ENCODE results near the gene MAP1LC3B. TPM values are rescaled to one million over a fixed set of nuclear protein-coding genes. Genes with fewer than 3 reads are reported as not detected.

Gene MAP1LC3B
- total RNA-seq, 1 donor from 2014 or later, result 58.9 TPM

GRCh38 chr16:87380403-87380802 lies 11.7 kb upstream of the MAP1LC3B start:
- intact Hi-C loops (cut with micrococcal nuclease), result loop anchor here (5.0 kb wide), 1 partner anchor 1828 kb away; no protein-coding TSS in a partner anchor

GRCh38 chr16:87380881-87381280 lies 11.3 kb upstream of the MAP1LC3B start:
- intact Hi-C loops (cut with micrococcal nuclease), result loop anchor here (5.0 kb wide), 1 partner anchor 1829 kb away; no protein-coding TSS in a partner anchor

- intact Hi-C loops (cut with micrococcal nuclease), result loop anchor here (2.0 to 5.0 kb wide), 4 partner anchors 37 to 1830 kb away; partner anchors contain the start of genes ZC3H18 and ZFPM1
These were observed 9.9 kb upstream of the MAP1LC3B start for GRCh38 chr16:87382023-87382785.

GRCh38 chr16:87383505-87384161 lies 8.5 kb upstream of the MAP1LC3B start, which contains the start of gene FBXO31:
Gene FBXO31, minus strand, starts transcription at chr16:87383776. Its CDS starts 32 bp downstream, at chr16:87383744.
- intact Hi-C loops (cut with micrococcal nuclease), result loop anchor here (1.0 to 5.0 kb wide), 7 partner anchors 9 to 1831 kb away; partner anchors contain the start of genes C16orf95, MAP1LC3B, ZC3H18 and ZCCHC14

- intact Hi-C loops (cut with micrococcal nuclease), result loop anchor here (1.0 to 5.0 kb wide), 3 partner anchors 8 to 1832 kb away; partner anchors contain the start of genes MAP1LC3B and ZCCHC14
These were observed 7.8 kb upstream of the MAP1LC3B start for GRCh38 chr16:87384162-87384874.

GRCh38 chr16:87384875-87385167 lies 7.3 kb upstream of the MAP1LC3B start:
- intact Hi-C loops (cut with micrococcal nuclease), result loop anchor here (1.0 to 5.0 kb wide), 3 partner anchors 7 to 1833 kb away; partner anchors contain the start of genes MAP1LC3B and ZCCHC14

- intact Hi-C loops (cut with micrococcal nuclease), result loop anchor here (1.0 to 2.0 kb wide), 4 partner anchors 71 to 833 kb away; partner anchors contain the start of genes C16orf95, MTHFSD and ZCCHC14
These were observed 4.0 kb upstream of the MAP1LC3B start for GRCh38 chr16:87387942-87388817.

GRCh38 chr16:87388818-87389134 lies 3.4 kb upstream of the MAP1LC3B start:
- intact Hi-C loops (cut with micrococcal nuclease), result loop anchor here (1.0 to 2.0 kb wide), 4 partner anchors 71 to 833 kb away; partner anchors contain the start of genes C16orf95, MTHFSD and ZCCHC14

- intact Hi-C loops (cut with micrococcal nuclease), result loop anchor here (2.0 kb wide), 1 partner anchor 486 kb away; no protein-coding TSS in a partner anchor
These were observed 2.9 kb upstream of the MAP1LC3B start for GRCh38 chr16:87389245-87389644.

GRCh38 chr16:87389914-87390313 lies 2.2 kb upstream of the MAP1LC3B start:
- intact Hi-C loops (cut with micrococcal nuclease), result loop anchor here (2.0 kb wide), 1 partner anchor 485 kb away; no protein-coding TSS in a partner anchor

GRCh38 chr16:87390641-87391323 lies 1.4 kb upstream of the MAP1LC3B start:
- intact Hi-C loops (cut with micrococcal nuclease), result no loop called here

- intact Hi-C loops (cut with micrococcal nuclease), result no loop called here
These were observed 699 bp upstream of the MAP1LC3B start for GRCh38 chr16:87391324-87391949.

- intact Hi-C loops (cut with micrococcal nuclease), result loop anchor here (1.0 kb wide), 1 partner anchor 9 kb away; no protein-coding TSS in a partner anchor
These were observed 914 bp downstream of the MAP1LC3B start for GRCh38 chr16:87392821-87393679.

GRCh38 chr16:87393680-87394055 lies 1.5 kb downstream of the MAP1LC3B start:
- intact Hi-C loops (cut with micrococcal nuclease), result loop anchor here (1.0 to 2.0 kb wide), 4 partner anchors 48 to 373 kb away; partner anchors contain the start of gene C16orf95

- intact Hi-C loops (cut with micrococcal nuclease), result loop anchor here (2.0 kb wide), 1 partner anchor 371 kb away; no protein-coding TSS in a partner anchor
These were observed 3.2 kb downstream of the MAP1LC3B start for GRCh38 chr16:87395181-87395842.

- intact Hi-C loops (cut with micrococcal nuclease), result no loop called here
These were observed 12.9 kb downstream of the MAP1LC3B start for GRCh38 chr16:87404764-87405625.

Data from T-helper 1 cell treated with Interleukin-12 subunit alpha and Interleukin-12 subunit beta and Interleukin-4 antibody, amounts not matched to agents 30 ng/mL and 1 ng/mL, for 36 hours (primary cell).